OCI-LY1 (cell line): Measurements from ENCODE around the gene KCNJ4.

Experiments
- H2AFZ ChIP-seq: fragments of 200-600 bp; sonication (generic), shearing (Covaris generic); 2 replicates; pipeline ENCODE4 v1.6.0; 2014; ENCODE audit warnings: antibody characterized with exemption, mild to moderate bottlenecking, low read length
- H3F3A ChIP-seq: fragments of 200-600 bp; sonication (generic), shearing (Covaris generic); 2 replicates; pipeline ENCODE4 v1.6.0; 2014; ENCODE audit warnings: mild to moderate bottlenecking, antibody characterized with exemption, low read length, moderate library complexity; ENCODE audit not compliant: insufficient read depth
- H3K27ac ChIP-seq: fragments of 200-600 bp; sonication (generic); 2 replicates; pipeline ENCODE4 v1.5.1; 2014; ENCODE audit warnings: low read length, mixed run types, mild to moderate bottlenecking, low read depth; ENCODE audit not compliant: poor library complexity, severe bottlenecking
- H3K27me3 ChIP-seq: fragments of 200-600 bp; sonication (generic); 2 replicates; pipeline ENCODE4 v1.6.0; 2014; ENCODE audit warnings: antibody characterized with exemption, mild to moderate bottlenecking, low read length, moderate library complexity; ENCODE audit not compliant: insufficient read depth
- H3K36me3 ChIP-seq: fragments of 200-600 bp; sonication (generic); 2 replicates; pipeline ENCODE4 v1.6.1; 2014; ENCODE audit warnings: mild to moderate bottlenecking, antibody characterized with exemption, low read length, moderate library complexity, mixed read lengths; ENCODE audit not compliant: insufficient read depth
- H3K4me1 ChIP-seq: fragments of 200-600 bp; sonication (generic); 2 replicates; pipeline ENCODE4 v1.5.1; 2014; ENCODE audit warnings: mild to moderate bottlenecking, low read length, moderate library complexity; ENCODE audit not compliant: insufficient read depth, severe bottlenecking
- H3K4me2 ChIP-seq: fragments of 200-600 bp; sonication (generic), shearing (Covaris generic); 2 replicates; pipeline ENCODE4 v1.6.1; 2014; ENCODE audit warnings: low read length
- H3K4me3 ChIP-seq: fragments of 200-600 bp; sonication (generic); 2 replicates; pipeline ENCODE4 v1.5.1; 2014; ENCODE audit warnings: low read length, low read depth, mild to moderate bottlenecking, mixed read lengths; ENCODE audit not compliant: poor library complexity, severe bottlenecking
- H3K79me2 ChIP-seq: fragments of 200-600 bp; shearing (Covaris generic); 2 replicates; pipeline ENCODE4 v1.6.1; 2016; ENCODE audit warnings: mixed run types, low read length, mixed read lengths; ENCODE audit not compliant: insufficient read depth
- H3K9ac ChIP-seq: fragments of 200-600 bp; sonication (generic), shearing (Covaris generic); 2 replicates; pipeline ENCODE4 v1.6.1; 2014; ENCODE audit warnings: mild to moderate bottlenecking, low read length, mixed read lengths
- H3K9me2 ChIP-seq: fragments of 200-600 bp; sonication (generic), shearing (Covaris generic); 2 replicates; pipeline ENCODE4 v1.6.1; 2014; ENCODE audit warnings: low read depth, mild to moderate bottlenecking, low read length, mixed read lengths
- H3K9me3 ChIP-seq: fragments of 200-600 bp; shearing (Covaris generic); 2 replicates; pipeline ENCODE4 v1.6.1; 2014; ENCODE audit warnings: low read length, mixed read lengths
- H4K20me1 ChIP-seq: fragments of 200-600 bp; sonication (generic), shearing (Covaris generic); 2 replicates; pipeline ENCODE4 v1.6.0; 2016; ENCODE audit warnings: mild to moderate bottlenecking, low read length; ENCODE audit not compliant: insufficient read depth
- CTCF ChIP-seq: fragments of 200-600 bp; sonication (generic), shearing (Covaris generic); IDR thresholded peaks from 2 replicates; pipeline ENCODE4 v1.5.1; 2017; ENCODE audit warnings: mild to moderate bottlenecking, antibody characterized with exemption, low read length, moderate library complexity, mixed read lengths
- EZH2 ChIP-seq: fragments of 200-600 bp; sonication (generic), shearing (Covaris generic); IDR thresholded peaks from 2 replicates; pipeline ENCODE4 v1.8.0; 2017; ENCODE audit warnings: borderline replicate concordance, mixed run types, mild to moderate bottlenecking, antibody characterized with exemption, low read length, moderate library complexity, mixed read lengths

KCNJ4 gene

DNA sequence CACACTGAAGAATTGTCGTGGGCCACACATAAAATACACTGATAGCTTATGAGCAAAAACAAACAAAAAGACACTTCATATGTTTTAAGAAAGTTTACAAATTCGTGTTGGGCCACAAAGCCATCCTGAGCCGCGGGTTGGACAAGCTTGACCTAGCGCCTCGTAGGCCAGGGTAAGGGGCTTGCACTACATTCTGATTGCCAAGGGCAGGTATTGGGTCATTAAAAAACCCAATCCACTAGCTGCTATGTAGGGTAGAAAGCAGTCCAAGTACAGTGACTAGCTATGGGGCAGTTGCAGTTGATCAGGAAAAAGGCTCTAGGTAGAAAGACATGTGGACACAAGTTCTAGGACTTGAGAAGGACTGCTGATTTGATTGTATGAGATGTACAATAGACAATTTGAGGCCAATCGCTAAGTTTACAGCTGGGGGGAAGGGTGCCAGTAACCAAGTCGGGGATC is 26.9 kb upstream of the KCNJ4 start:
- H3F3A ChIP-seq, result peaks cover 15% of the 10 kb centered on the region; the same call in 1 of the 2 replicates
- no peaks in the 10 kb centered on the region for H3K27me3 ChIP-seq
- H3K9ac ChIP-seq, result no peak overlapping the region
- H3K36me3 ChIP-seq, result peaks cover 66% of the 10 kb centered on the region
- TF ChIP-seq CTCF, result no peak
- no peak for TF ChIP-seq EZH2
- no peak overlapping the region for H3K4me2 ChIP-seq
- H4K20me1 ChIP-seq, result no peaks in the 10 kb centered on the region
- H3K9me2 ChIP-seq, result no peaks in the 10 kb centered on the region
- no peak overlapping the region for H2AFZ ChIP-seq
- no peaks in the 10 kb centered on the region for H3K4me1 ChIP-seq
- H3K9me3 ChIP-seq, result no peaks in the 10 kb centered on the region
- H3K4me3 ChIP-seq, result no peak overlapping the region
- H3K79me2 ChIP-seq, result no peaks in the 10 kb centered on the region
- H3K27ac ChIP-seq, result no peak overlapping the region

DNA sequence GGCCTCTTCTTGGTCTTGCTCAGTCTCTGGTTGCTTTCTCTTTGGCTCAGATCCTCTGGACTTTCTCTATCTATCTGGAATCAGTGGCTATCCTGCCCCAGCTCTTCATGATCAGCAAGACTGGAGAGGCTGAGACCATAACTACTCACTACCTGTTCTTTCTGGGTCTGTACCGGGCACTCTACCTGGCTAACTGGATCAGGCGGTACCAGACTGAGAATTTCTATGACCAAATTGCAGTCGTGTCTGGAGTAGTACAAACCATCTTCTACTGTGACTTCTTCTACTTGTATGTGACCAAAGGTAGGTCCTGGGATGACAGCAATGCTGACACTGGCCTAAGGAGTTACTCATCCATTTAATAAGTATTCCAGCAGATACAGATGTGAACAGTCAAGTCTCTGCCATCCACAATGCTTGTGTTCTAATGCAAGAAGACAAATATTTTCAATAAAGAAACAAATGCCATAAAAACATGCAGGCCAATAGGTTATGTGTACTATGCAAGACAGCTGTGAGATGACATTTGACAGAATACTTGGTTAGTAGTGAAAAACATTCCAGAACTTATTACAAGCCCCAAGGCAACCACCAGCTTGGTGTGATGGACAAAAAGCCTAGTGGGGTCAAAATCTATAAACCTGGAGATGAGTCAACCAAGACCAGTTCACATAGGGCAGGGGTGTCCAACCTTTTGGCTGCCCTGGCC is 26.3 kb upstream of the KCNJ4 start:
- Histone ChIP-seq H3F3A (peaks cover 15% of the 10 kb centered on the region; the same call in 1 of the 2 replicates), H3K9me3 (no peaks in the 10 kb centered on the region), H3K9me2 (no peaks in the 10 kb centered on the region), H3K27me3 (no peaks in the 10 kb centered on the region), H3K4me3 (no peak overlapping the region), H3K27ac (no peak overlapping the region), H3K36me3 (peaks cover 60% of the 10 kb centered on the region), H3K79me2 (no peaks in the 10 kb centered on the region), H4K20me1 (no peaks in the 10 kb centered on the region), H3K4me2 (no peak overlapping the region), H3K9ac (no peak overlapping the region), H2AFZ (no peak overlapping the region), H3K4me1 (no peaks in the 10 kb centered on the region)
- TF ChIP-seq EZH2 (no peak), CTCF (no peak)

DNA sequence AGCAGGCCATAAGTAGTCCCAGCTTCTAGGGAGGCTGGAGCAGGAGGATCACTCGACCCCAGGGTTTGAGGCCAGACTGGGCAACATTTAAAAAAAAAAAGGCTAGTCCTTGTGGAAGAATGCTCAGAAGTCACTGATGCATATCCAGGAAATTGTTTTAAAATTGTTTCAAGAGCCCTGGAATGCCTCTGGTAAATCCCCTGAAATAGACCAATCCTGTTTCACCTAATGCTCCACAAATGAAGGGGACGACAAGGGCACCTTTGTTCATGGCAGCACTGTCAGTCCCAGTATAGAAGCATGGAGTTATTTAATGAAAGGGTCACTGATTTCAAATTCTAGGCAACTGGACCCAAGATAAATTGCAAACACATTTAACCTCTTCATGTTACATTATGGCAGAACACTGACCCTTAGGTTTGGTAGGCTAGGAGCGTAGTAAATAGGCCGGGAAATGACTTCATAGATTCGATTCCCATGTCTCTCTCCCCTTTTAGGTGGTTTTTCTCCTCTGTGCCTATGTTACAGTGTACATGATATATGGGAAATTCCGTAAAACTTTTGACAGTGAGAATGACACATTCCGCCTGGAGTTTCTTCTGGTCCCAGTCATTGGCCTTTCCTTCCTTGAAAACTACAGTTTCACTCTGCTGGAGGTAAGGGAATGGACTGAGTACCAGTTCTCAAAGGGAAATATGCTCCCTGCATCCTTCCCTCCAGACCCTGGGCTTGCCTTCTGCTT is 24.3 kb upstream of the KCNJ4 start:
- H3K4me3 ChIP-seq, result no peak overlapping the region
- TF ChIP-seq CTCF (no peak), EZH2 (no peak)
- no peak overlapping the region for H3K27ac ChIP-seq
- no peaks in the 10 kb centered on the region for H3K9me3 ChIP-seq
- H3K9ac ChIP-seq, result no peak overlapping the region
- H2AFZ ChIP-seq, result no peak overlapping the region
- H3K9me2 ChIP-seq, result no peaks in the 10 kb centered on the region
- peaks cover 9% of the 10 kb centered on the region; the same call in 1 of the 2 replicates for H3F3A ChIP-seq
- no peaks in the 10 kb centered on the region for H3K4me1 ChIP-seq
- H3K79me2 ChIP-seq, result no peaks in the 10 kb centered on the region
- H3K4me2 ChIP-seq, result no peak overlapping the region
- peaks cover 4% of the 10 kb centered on the region; the same call in 1 of the 2 replicates for H3K27me3 ChIP-seq
- H3K36me3 ChIP-seq, result peaks cover 41% of the 10 kb centered on the region
- H4K20me1 ChIP-seq, result no peaks in the 10 kb centered on the region
